GM10248 (cell line): ENCODE measurements around the gene SSU72.

ENCODE experiments used
- CTCF ChIA-PET: fragments of 300-600 bp; sonication (Branson Sonifier 250); formaldehyde crosslinking; extraction: SDS; loops from one replicate; lab custom pipeline; 2021; ENCODE audit warnings: antibody characterized with exemption; lab: Yijun Ruan, JAX
- POLR2A ChIA-PET: fragments of 350-650 bp; sonication (Branson Sonifier 250); formaldehyde crosslinking; extraction: SDS; loops from one replicate; lab custom pipeline; 2020; ENCODE audit warnings: antibody characterized with exemption; lab: Yijun Ruan, JAX
- DNase-seq: peaks from one replicate; pipeline ENCODE4 v3.0.0; 2012; ENCODE audit errors: extremely low spot score
- CTCF ChIP-seq: IDR thresholded peaks from 2 replicates; pipeline ENCODE4 v1.5.1; 2012; ENCODE audit warnings: mild to moderate bottlenecking, low read depth; ENCODE audit errors: extremely low read depth, missing control alignments, control extremely low read depth

SSU72 gene

GRCh38 chr1:1591452-1591851 lies 16.8 kb upstream of the SSU72 start:
- no peak for DNase-seq
- no peak for TF ChIP-seq CTCF
- ChIA-PET CTCF (interaction anchor here (1.4 kb wide), 1 partner anchor 13 kb away, joined by 3 read pairs; no protein-coding TSS in a partner anchor), POLR2A (no interaction called here)

- no peak for DNase-seq
- ChIA-PET POLR2A (no interaction called here), CTCF (no interaction called here)
- TF ChIP-seq CTCF, result no peak
Observed at GRCh38 chr1:1583347-1584010, 8.8 kb upstream of the SSU72 start.

- no peak for DNase-seq
- POLR2A ChIA-PET, result no interaction called here
- TF ChIP-seq CTCF, result no peak
- CTCF ChIA-PET, result no interaction called here
Observed at GRCh38 chr1:1582585-1583346, 8.1 kb upstream of the SSU72 start.

GRCh38 chr1:1578371-1578940 lies 3.8 kb upstream of the SSU72 start:
- POLR2A ChIA-PET, result interaction anchor here (0.6 kb wide), 1 partner anchor 357 kb away, joined by 3 read pairs; no protein-coding TSS in a partner anchor
- DNase-seq, result no peak
- no peak for TF ChIP-seq CTCF
- CTCF ChIA-PET, result interaction anchor here (0.9 to 2.4 kb wide), 4 partner anchors 12 to 88 kb away, joined by 3 to 5 read pairs (median 3); no protein-coding TSS in a partner anchor

GRCh38 chr1:1577367-1578011 lies 2.8 kb upstream of the SSU72 start:
- ChIA-PET POLR2A (interaction anchor here (0.5 kb wide), 1 partner anchor 193 kb away, joined by 3 read pairs; no protein-coding TSS in a partner anchor), CTCF (interaction anchor here (1.0 to 2.4 kb wide), 4 partner anchors 13 to 101 kb away, joined by 3 to 5 read pairs (median 4); no protein-coding TSS in a partner anchor)
- TF ChIP-seq CTCF, result no peak
- no peak for DNase-seq
